ENCODE data around the gene SCAI. TPM values are rescaled to one million over a fixed set of nuclear protein-coding genes. Genes with fewer than 3 reads are reported as not detected.

SCAI gene
- total and polyA plus RNA-seq, 2 experiments from 2014 or later: 13.3 to 35.0 TPM

DNA sequence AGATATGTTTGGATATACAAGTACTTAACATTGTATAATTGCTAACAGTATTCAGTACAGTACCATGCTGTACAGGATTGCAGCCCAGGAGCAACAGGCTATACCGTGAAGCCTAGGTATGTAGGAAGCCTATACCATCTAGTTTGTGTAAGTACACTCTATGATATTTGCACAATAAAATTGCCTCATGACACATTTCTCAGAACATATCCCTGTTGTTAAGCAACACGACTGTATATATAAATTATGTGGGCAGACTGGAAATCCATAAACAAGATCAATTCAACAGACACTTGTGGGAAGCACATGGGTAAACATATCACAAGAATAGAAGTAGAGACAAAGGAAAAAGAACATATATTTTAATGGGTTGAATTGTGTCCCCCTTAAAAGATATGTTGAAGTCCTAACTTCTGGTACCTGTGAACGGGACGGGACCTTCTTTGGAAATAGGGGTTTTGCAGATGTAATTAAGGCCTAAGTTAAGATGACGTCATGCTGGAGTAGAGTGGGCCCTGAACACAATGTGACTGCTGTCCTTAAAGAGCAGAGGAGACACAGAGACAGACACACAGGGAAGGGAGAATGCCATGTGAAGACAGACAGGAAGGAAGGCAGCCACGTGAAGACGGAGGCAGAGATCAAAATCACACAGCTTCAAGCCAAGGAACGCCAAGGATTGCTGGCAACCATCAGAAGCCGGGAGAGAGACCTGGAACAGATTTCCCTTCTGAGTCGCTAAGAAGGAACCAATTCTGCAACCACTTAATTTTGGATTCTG is 76.3 kb downstream of the SCAI start:
- Mint-ChIP-seq H3K4me1 (no peaks in the 10 kb centered on the region), H3K27me3 (ENCODE audit: insufficient read depth, low read depth, poor library complexity) (peaks cover 2% of the 10 kb centered on the region), H3K36me3 (ENCODE audit: low read depth) (no peaks in the 10 kb centered on the region; the same call in 2 of the 3 replicates), H3K4me3 (no peak overlapping the region), H3K9me3 (no peaks in the 10 kb centered on the region), H3K27ac (no peak overlapping the region)
- Histone ChIP-seq H3K9me2 (ENCODE audit: insufficient read depth) (no peaks in the 10 kb centered on the region), H3F3A (replicated peaks; ENCODE audit: low read depth) (0 out of 2 replicates have a peak, but pooled peaks cover 5% of the 10 kb centered on the region), H3K79me2 (replicated peaks; ENCODE audit: insufficient read depth) (peaks cover 23% of the 10 kb centered on the region), H3K27ac (ENCODE audit: low read depth) (no peak overlapping the region), H3K4me2 (no peak overlapping the region), H3K4me3 (no peak overlapping the region), H4K20me1 (replicated peaks; ENCODE audit: insufficient read depth) (no peaks in the 10 kb centered on the region; the same call in 1 of the 2 replicates), H3K27me3 (ENCODE audit: insufficient read depth) (no peaks in the 10 kb centered on the region), H3K36me3 (ENCODE audit: insufficient read depth) (no peaks in the 10 kb centered on the region), H2AFZ (no peak overlapping the region), H3K4me1 (ENCODE audit: insufficient read depth) (no peaks in the 10 kb centered on the region)
- ATAC-seq (no peak), DNase-seq (ENCODE audit: low spot score) (no peak)
- TF ChIP-seq, protein P1, sequence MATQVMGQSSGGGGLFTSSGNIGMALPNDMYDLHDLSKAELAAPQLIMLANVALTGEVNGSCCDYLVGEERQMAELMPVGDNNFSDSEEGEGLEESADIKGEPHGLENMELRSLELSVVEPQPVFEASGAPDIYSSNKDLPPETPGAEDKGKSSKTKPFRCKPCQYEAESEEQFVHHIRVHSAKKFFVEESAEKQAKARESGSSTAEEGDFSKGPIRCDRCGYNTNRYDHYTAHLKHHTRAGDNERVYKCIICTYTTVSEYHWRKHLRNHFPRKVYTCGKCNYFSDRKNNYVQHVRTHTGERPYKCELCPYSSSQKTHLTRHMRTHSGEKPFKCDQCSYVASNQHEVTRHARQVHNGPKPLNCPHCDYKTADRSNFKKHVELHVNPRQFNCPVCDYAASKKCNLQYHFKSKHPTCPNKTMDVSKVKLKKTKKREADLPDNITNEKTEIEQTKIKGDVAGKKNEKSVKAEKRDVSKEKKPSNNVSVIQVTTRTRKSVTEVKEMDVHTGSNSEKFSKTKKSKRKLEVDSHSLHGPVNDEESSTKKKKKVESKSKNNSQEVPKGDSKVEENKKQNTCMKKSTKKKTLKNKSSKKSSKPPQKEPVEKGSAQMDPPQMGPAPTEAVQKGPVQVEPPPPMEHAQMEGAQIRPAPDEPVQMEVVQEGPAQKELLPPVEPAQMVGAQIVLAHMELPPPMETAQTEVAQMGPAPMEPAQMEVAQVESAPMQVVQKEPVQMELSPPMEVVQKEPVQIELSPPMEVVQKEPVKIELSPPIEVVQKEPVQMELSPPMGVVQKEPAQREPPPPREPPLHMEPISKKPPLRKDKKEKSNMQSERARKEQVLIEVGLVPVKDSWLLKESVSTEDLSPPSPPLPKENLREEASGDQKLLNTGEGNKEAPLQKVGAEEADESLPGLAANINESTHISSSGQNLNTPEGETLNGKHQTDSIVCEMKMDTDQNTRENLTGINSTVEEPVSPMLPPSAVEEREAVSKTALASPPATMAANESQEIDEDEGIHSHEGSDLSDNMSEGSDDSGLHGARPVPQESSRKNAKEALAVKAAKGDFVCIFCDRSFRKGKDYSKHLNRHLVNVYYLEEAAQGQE (IDR thresholded peaks at IDR 0.05; ENCODE audit: unreplicated experiment): no peak
- TF ChIP-seq EZH2phosphoT487 (IDR thresholded peaks at IDR 0.05; ENCODE audit: unreplicated experiment): no peak
- no peak for TF ChIP-seq ZNF331 (CRISPR knock-in tag; IDR thresholded peaks at IDR 0.05; ENCODE audit: low read depth)
- no peak for TF ChIP-seq NANOG (IDR thresholded peaks at IDR 0.05; ENCODE audit: borderline replicate concordance)
- TF ChIP-seq, protein P2, sequence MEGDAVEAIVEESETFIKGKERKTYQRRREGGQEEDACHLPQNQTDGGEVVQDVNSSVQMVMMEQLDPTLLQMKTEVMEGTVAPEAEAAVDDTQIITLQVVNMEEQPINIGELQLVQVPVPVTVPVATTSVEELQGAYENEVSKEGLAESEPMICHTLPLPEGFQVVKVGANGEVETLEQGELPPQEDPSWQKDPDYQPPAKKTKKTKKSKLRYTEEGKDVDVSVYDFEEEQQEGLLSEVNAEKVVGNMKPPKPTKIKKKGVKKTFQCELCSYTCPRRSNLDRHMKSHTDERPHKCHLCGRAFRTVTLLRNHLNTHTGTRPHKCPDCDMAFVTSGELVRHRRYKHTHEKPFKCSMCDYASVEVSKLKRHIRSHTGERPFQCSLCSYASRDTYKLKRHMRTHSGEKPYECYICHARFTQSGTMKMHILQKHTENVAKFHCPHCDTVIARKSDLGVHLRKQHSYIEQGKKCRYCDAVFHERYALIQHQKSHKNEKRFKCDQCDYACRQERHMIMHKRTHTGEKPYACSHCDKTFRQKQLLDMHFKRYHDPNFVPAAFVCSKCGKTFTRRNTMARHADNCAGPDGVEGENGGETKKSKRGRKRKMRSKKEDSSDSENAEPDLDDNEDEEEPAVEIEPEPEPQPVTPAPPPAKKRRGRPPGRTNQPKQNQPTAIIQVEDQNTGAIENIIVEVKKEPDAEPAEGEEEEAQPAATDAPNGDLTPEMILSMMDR (conservative IDR thresholded peaks at IDR 0.05; ENCODE audit: low read depth in 2 of 2): no peak
- TF ChIP-seq, protein P3, sequence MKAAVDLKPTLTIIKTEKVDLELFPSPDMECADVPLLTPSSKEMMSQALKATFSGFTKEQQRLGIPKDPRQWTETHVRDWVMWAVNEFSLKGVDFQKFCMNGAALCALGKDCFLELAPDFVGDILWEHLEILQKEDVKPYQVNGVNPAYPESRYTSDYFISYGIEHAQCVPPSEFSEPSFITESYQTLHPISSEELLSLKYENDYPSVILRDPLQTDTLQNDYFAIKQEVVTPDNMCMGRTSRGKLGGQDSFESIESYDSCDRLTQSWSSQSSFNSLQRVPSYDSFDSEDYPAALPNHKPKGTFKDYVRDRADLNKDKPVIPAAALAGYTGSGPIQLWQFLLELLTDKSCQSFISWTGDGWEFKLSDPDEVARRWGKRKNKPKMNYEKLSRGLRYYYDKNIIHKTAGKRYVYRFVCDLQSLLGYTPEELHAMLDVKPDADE (IDR thresholded peaks at IDR 0.05): no peak
- TF ChIP-seq EZH2 (IDR thresholded peaks at IDR 0.05; ENCODE audit: low read depth, unreplicated experiment): no peak
- TF ChIP-seq CREB1 (CRISPR knock-in tag; IDR thresholded peaks at IDR 0.05; ENCODE audit: low read depth): no peak
- no peak for TF ChIP-seq ZNF114 (CRISPR knock-in tag; IDR thresholded peaks at IDR 0.05)
- no peak for TF ChIP-seq STAT1 (IDR thresholded peaks at IDR 0.05; ENCODE audit: unreplicated experiment)
- no peak for TF ChIP-seq POLR2AphosphoS5 (IDR thresholded peaks at IDR 0.05; ENCODE audit: low read depth)
- no peak for TF ChIP-seq JUNB (IDR thresholded peaks at IDR 0.05; ENCODE audit: unreplicated experiment)
- TF ChIP-seq, protein P4, sequence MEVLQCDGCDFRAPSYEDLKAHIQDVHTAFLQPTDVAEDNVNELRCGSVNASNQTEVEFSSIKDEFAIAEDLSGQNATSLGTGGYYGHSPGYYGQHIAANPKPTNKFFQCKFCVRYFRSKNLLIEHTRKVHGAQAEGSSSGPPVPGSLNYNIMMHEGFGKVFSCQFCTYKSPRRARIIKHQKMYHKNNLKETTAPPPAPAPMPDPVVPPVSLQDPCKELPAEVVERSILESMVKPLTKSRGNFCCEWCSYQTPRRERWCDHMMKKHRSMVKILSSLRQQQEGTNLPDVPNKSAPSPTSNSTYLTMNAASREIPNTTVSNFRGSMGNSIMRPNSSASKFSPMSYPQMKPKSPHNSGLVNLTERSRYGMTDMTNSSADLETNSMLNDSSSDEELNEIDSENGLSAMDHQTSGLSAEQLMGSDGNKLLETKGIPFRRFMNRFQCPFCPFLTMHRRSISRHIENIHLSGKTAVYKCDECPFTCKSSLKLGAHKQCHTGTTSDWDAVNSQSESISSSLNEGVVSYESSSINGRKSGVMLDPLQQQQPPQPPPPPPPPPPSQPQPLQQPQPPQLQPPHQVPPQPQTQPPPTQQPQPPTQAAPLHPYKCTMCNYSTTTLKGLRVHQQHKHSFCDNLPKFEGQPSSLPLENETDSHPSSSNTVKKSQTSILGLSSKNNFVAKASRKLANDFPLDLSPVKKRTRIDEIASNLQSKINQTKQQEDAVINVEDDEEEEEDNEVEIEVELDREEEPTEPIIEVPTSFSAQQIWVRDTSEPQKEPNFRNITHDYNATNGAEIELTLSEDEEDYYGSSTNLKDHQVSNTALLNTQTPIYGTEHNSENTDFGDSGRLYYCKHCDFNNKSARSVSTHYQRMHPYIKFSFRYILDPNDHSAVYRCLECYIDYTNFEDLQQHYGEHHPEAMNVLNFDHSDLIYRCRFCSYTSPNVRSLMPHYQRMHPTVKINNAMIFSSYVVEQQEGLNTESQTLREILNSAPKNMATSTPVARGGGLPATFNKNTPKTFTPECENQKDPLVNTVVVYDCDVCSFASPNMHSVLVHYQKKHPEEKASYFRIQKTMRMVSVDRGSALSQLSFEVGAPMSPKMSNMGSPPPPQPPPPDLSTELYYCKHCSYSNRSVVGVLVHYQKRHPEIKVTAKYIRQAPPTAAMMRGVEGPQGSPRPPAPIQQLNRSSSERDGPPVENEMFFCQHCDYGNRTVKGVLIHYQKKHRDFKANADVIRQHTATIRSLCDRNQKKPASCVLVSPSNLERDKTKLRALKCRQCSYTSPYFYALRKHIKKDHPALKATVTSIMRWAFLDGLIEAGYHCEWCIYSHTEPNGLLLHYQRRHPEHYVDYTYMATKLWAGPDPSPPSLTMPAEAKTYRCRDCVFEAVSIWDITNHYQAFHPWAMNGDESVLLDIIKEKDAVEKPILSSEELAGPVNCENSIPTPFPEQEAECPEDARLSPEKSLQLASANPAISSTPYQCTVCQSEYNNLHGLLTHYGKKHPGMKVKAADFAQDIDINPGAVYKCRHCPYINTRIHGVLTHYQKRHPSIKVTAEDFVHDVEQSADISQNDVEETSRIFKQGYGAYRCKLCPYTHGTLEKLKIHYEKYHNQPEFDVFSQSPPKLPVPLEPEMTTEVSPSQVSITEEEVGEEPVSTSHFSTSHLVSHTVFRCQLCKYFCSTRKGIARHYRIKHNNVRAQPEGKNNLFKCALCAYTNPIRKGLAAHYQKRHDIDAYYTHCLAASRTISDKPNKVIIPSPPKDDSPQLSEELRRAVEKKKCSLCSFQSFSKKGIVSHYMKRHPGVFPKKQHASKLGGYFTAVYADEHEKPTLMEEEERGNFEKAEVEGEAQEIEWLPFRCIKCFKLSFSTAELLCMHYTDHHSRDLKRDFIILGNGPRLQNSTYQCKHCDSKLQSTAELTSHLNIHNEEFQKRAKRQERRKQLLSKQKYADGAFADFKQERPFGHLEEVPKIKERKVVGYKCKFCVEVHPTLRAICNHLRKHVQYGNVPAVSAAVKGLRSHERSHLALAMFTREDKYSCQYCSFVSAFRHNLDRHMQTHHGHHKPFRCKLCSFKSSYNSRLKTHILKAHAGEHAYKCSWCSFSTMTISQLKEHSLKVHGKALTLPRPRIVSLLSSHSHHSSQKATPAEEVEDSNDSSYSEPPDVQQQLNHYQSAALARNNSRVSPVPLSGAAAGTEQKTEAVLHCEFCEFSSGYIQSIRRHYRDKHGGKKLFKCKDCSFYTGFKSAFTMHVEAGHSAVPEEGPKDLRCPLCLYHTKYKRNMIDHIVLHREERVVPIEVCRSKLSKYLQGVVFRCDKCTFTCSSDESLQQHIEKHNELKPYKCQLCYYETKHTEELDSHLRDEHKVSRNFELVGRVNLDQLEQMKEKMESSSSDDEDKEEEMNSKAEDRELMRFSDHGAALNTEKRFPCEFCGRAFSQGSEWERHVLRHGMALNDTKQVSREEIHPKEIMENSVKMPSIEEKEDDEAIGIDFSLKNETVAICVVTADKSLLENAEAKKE (CRISPR knock-in tag; IDR thresholded peaks at IDR 0.05): no peak
